Measurements from ENCODE around the gene TOP3A.

TOP3A gene

GRCh38 chr17:18246880-18247612 lies 67.7 kb downstream of the TOP3A start:
- no peak for TF ChIP-seq ZNF274 (IDR thresholded peaks at IDR 0.05; ENCODE audit: low read depth, low read length)
- H3K4me3 ChIP-seq (ENCODE audit: low read length), result no peak overlapping the region

GRCh38 chr17:18246109-18246725 lies 68.6 kb downstream of the TOP3A start:
- H3K4me3 ChIP-seq (ENCODE audit: low read length), result no peak overlapping the region
- no peak for TF ChIP-seq ZNF274 (IDR thresholded peaks at IDR 0.05; ENCODE audit: low read depth, low read length)

- no peak overlapping the region for H3K4me3 ChIP-seq (ENCODE audit: low read length)
- TF ChIP-seq ZNF274 (IDR thresholded peaks at IDR 0.05; ENCODE audit: low read depth, low read length), result no peak
Observed at GRCh38 chr17:18245038-18245776, 69.6 kb downstream of the TOP3A start.

DNA sequence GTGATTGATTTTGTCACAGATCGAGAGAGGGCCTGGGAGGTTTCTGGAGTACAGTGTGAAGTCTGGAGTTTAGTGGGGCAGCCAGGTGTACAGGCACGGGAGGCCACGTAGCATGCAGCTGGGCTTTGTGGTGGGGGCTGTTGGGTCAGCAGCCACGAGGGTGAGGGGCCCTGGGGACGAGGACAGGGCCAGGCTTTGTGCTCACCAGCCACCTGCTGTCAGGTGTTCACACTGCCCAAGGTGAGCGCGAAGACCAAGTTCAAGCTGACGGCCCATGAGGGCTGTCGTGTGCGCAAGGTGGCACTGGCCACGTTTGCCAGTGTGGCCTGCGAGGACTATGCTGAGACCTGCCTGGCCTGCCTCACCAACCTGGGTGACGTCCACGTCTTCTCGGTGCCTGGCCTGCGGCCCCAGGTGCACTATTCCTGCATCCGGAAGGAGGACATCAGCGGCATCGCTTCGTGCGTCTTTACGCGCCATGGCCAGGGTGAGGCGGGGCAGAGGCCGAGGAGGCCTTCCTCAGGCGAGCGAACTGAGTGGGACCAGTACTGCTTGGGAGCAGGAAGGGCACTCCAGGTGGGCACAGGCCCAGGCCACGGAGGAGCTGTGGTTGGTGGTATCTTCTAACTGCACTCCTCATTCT lies 73.4 kb downstream of the TOP3A start:
- no peak for TF ChIP-seq ZNF274 (IDR thresholded peaks at IDR 0.05; ENCODE audit: low read depth, low read length)

DNA sequence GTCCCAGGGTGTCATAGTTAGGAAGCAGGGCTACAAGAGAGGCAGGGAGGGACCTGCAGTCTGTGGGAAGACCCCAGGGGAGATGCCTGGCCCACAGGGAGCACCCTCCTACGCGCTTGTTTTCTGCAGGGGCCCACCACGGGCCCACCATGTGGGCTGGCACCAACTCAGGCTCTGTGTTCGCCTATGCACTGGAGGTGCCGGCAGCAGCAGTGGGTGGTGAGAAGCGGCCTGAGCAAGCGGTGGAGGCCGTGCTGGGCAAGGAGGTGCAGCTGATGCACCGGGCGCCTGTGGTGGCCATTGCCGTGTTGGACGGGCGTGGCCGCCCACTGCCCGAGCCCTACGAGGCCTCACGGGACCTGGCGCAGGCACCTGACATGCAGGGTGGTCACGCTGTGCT lies 74.3 kb downstream of the TOP3A start:
- H3K4me3 ChIP-seq (ENCODE audit: low read length), result no peak overlapping the region
- TF ChIP-seq ZNF274 (IDR thresholded peaks at IDR 0.05; ENCODE audit: low read depth, low read length), result no peak

More for the DNA sequence above, 73.4 kb downstream of the TOP3A start:
- no peak overlapping the region for H3K4me3 ChIP-seq (ENCODE audit: low read length)

DNA sequence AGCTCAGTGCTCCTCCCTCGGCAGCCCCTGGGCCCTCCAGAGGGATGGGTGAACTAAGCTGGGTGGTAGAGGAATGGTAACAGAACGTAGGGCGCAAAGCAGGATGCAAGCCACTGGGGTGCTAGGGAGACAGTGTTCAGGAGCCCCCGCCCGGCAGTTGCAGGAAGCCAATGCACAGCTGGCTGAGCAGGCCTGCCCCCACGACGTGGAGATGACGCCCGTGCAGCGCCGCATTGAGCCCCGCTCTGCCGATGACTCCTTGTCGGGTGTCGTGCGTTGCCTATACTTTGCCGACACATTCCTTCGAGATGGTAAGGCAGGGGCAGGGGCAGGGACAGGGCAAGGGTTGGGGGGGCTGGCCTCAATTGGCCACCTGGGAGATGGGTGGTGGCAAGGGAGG lies 76.5 kb downstream of the TOP3A start:
- no peak for TF ChIP-seq ZNF274 (IDR thresholded peaks at IDR 0.05; ENCODE audit: low read depth, low read length)
- no peak overlapping the region for H3K4me3 ChIP-seq (ENCODE audit: low read length)

DNA sequence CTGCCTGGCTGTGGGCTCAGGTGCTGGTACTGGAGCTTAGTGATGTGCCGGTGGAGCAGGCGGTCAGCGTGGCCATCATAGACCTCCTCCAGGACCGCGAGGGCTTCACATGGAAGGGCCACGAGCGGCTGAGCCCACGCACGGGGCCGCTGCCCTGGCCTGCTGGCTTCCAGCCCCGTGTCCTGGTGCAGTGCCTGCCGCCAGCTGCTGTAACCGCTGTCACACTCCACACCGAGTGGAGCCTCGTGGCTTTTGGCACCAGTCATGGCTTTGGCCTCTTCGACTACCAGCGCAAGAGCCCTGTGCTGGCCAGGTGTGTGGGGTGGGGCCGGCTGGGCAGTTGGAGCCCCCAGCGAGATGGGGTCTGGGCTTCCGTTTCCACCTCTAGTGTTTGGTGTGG lies 77.3 kb downstream of the TOP3A start:
- no peak for TF ChIP-seq ZNF274 (IDR thresholded peaks at IDR 0.05; ENCODE audit: low read depth, low read length)
- H3K4me3 ChIP-seq (ENCODE audit: low read length), result no peak overlapping the region

- no peak for TF ChIP-seq ZNF274 (IDR thresholded peaks at IDR 0.05; ENCODE audit: low read depth, low read length)
- no peak overlapping the region for H3K4me3 ChIP-seq (ENCODE audit: low read length)
Observed at GRCh38 chr17:18236494-18236893, 78.3 kb downstream of the TOP3A start.

DNA sequence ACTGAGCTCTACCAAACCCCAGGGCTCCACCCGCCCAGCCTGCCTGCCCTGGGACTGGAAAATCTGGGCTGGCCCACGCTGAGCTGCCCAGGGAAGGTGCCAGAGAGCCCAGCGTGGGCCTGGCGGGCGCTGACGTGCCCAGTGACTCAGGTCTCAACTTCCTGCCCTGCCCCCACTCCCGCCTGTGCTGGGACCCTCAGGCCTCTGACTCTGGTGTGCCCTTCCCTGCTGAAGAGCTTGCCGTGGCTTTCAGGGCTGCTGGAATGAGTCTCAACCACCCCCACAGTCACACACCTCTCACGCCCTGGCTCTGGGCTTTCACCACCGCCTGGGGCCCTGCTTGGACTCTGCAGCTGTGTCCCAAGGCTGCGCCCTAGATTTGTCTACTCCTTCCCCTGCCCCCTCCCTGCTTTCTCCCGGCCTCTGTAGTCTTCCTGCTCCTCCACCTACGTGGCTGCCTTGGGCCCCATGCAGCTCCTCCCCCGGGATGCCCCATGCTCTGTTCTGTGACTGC lies 79.0 kb downstream of the TOP3A start:
- H3K4me3 ChIP-seq (ENCODE audit: low read length), result no peak overlapping the region
- TF ChIP-seq ZNF274 (IDR thresholded peaks at IDR 0.05; ENCODE audit: low read depth, low read length), result no peak

DNA sequence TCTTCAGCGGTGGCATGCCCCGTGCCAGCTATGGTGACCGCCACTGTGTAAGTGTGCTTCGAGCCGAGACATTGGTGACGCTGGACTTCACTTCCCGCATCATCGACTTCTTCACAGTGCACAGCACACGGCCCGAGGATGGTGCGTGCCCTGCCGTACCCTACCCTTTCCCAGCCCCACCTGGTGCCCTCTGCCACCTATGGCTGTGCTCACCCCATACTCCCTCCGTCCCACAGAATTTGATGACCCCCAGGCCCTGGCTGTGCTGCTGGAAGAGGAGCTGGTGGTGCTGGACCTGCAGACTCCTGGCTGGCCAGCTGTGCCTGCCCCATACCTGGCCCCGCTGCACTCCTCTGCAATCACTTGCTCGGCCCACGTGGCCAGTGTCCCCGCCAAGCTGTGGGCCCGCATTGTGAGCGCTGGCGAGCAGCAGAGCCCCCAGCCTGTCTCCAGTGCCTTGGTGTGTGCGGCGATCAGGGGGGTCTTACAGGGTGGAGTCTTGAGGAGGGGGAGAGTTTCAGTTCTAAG lies 79.9 kb downstream of the TOP3A start:
- TF ChIP-seq ZNF274 (IDR thresholded peaks at IDR 0.05; ENCODE audit: low read depth, low read length), result no peak
- no peak overlapping the region for H3K4me3 ChIP-seq (ENCODE audit: low read length)

GRCh38 chr17:18233803-18234518 lies 80.8 kb downstream of the TOP3A start:
- no peak overlapping the region for H3K4me3 ChIP-seq (ENCODE audit: low read length)
- no peak for TF ChIP-seq ZNF274 (IDR thresholded peaks at IDR 0.05; ENCODE audit: low read depth, low read length)

DNA sequence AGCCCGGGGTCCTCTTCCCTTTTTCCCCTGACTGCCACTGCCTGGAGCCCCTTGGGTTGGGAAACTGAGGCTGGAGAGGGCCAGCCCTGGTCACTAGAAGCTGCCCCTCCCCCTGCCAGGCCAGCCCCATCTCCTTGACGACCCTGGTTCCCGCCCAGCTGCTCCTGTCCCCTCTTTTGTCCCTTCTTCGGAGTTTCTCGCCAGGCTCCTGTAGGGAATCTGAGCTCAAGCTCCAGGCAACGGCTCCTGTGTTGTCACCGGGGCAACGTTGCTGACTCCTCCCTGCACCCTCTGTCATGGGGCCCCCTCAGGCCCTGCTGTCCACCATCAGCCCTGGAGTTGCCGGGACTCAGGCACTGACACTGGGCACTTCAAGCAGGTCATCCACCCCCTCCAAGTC lies 83.6 kb downstream of the TOP3A start:
- TF ChIP-seq ZNF274 (IDR thresholded peaks at IDR 0.05; ENCODE audit: low read depth, low read length), result no peak
- no peak overlapping the region for H3K4me3 ChIP-seq (ENCODE audit: low read length)

- no peak overlapping the region for H3K4me3 ChIP-seq (ENCODE audit: low read length)
- no peak for TF ChIP-seq ZNF274 (IDR thresholded peaks at IDR 0.05; ENCODE audit: low read depth, low read length)
Observed at GRCh38 chr17:18230288-18231141, 84.3 kb downstream of the TOP3A start.
